ENCODE data around the gene ACIN1. TPM values are rescaled to one million over a fixed set of nuclear protein-coding genes. Genes with fewer than 3 reads are reported as not detected.

Gene ACIN1
- polyA plus RNA-seq, 1 donor (not counting 4 experiments of a cell fraction or from before 2014, with no cell fraction given), result 104 TPM

DNA sequence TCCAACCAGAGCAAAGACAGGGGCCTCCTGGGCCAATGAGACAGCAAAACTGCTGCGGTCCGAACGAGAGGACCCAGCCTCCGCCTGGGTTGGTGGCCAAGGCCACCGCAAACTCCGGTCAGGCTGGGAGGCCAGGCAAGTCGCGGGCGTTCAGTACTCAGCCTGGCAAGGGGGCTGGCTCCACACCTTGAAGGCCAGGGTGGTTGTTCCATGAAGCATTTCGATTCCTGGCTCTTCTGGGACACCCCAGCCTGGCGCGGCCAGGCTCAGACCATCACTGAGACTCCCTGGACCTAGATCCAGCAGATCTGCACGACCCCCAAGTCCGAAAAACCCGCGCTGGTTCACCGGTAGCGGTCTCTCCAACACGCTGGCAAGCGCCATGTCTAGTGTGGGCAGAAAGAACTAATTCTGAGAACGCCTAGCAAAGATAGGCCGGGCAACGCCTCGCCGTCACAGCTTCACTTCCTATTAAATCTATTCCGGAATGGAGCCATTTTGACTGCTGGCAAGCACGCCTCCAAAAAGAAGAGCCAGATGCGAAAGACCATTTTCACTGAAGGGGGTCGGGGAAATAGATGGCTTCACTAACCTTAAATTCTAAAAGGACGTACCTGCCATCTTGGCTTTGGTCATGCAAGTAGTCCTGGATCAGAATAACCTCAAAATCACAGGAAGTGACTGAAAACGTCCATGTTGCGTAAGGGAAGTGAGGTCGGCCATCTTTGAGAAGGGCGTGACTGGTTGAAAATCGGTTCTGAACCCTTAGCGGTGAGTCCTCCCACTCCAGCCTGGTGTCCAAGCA, 60.2 kb downstream of the ACIN1 start, which contains the start of gene PSMB5:
Gene PSMB5 (minus strand): TSS at position 403 of the 805 bp plus-strand sequence. CDS start 19 bp downstream, at position 384.
- peak within 1 kb of the TSS; percentile 100 for H3K27ac ChIP-seq (ENCODE audit: control insufficient read depth, insufficient read depth, low read length)
- no peaks in the 10 kb centered on the region for H3K9me3 ChIP-seq (ENCODE audit: control insufficient read depth, low read depth, low read length)
- no peak for TF ChIP-seq EZH2 (IDR thresholded peaks at IDR 0.05; ENCODE audit: low read length)
- TF ChIP-seq, protein P1, sequence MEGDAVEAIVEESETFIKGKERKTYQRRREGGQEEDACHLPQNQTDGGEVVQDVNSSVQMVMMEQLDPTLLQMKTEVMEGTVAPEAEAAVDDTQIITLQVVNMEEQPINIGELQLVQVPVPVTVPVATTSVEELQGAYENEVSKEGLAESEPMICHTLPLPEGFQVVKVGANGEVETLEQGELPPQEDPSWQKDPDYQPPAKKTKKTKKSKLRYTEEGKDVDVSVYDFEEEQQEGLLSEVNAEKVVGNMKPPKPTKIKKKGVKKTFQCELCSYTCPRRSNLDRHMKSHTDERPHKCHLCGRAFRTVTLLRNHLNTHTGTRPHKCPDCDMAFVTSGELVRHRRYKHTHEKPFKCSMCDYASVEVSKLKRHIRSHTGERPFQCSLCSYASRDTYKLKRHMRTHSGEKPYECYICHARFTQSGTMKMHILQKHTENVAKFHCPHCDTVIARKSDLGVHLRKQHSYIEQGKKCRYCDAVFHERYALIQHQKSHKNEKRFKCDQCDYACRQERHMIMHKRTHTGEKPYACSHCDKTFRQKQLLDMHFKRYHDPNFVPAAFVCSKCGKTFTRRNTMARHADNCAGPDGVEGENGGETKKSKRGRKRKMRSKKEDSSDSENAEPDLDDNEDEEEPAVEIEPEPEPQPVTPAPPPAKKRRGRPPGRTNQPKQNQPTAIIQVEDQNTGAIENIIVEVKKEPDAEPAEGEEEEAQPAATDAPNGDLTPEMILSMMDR (optimal IDR thresholded peaks at IDR 0.05 in 1 of 3, IDR thresholded peaks at IDR 0.05 in 1 of 3, conservative IDR thresholded peaks at IDR 0.05 in 1 of 3; ENCODE audit: extremely low read depth in 1 of 3, insufficient read depth in 2 of 3, low read length in 3 of 3), result no peak
- H3K36me3 ChIP-seq (ENCODE audit: control insufficient read depth in 2 of 2, extremely low read depth in 1 of 2, insufficient read depth in 2 of 2, low read length in 2 of 2), result peaks cover 5 to 6% of the 10 kb centered on the region in 2 experiments
- peak; percentile 89 for DNase-seq (ENCODE audit: low read depth, low spot score)
- H3K9me1 ChIP-seq (ENCODE audit: control insufficient read depth, extremely low read depth, insufficient read depth, low read length), result no peaks in the 10 kb centered on the region
- H3K27me3 ChIP-seq (ENCODE audit: control insufficient read depth, extremely low read depth, insufficient read depth, low read length), result no peaks in the 10 kb centered on the region
- peak within 1 kb of the TSS; percentile 96 to 98 (median 98) for H3K4me3 ChIP-seq (ENCODE audit: control insufficient read depth in 2 of 3, extremely low read depth in 1 of 3, insufficient read depth in 2 of 3, low read depth in 1 of 3, low read length in 3 of 3)
- peak within 1 kb of the TSS; percentile 83 for H3K4me2 ChIP-seq (ENCODE audit: control insufficient read depth, extremely low read depth, insufficient read depth, low read depth, low read length)
- H3K4me1 ChIP-seq (ENCODE audit: control insufficient read depth, extremely low read depth, insufficient read depth, low read length), result peaks cover 10% of the 10 kb centered on the region
- peaks cover 28% of the 10 kb centered on the region for H3K79me2 ChIP-seq (ENCODE audit: control insufficient read depth, insufficient read depth, low read length)
- dilution Hi-C loops (cut with MboI; ENCODE audit: extremely low pct_ligation_motif_present, low sequenced_read_pairs), result no loop called here
- no peaks in the 10 kb centered on the region for H4K20me1 ChIP-seq (ENCODE audit: control insufficient read depth, extremely low read depth, insufficient read depth, low read length)
- H2AFZ ChIP-seq (ENCODE audit: control insufficient read depth, low read length), result peak within 1 kb of the TSS; percentile 100
- FAIRE-seq, result peak; percentile 87
- H3K9ac ChIP-seq (ENCODE audit: control insufficient read depth, extremely low read depth, insufficient read depth, low read length), result peak within 1 kb of the TSS; percentile 98

DNA sequence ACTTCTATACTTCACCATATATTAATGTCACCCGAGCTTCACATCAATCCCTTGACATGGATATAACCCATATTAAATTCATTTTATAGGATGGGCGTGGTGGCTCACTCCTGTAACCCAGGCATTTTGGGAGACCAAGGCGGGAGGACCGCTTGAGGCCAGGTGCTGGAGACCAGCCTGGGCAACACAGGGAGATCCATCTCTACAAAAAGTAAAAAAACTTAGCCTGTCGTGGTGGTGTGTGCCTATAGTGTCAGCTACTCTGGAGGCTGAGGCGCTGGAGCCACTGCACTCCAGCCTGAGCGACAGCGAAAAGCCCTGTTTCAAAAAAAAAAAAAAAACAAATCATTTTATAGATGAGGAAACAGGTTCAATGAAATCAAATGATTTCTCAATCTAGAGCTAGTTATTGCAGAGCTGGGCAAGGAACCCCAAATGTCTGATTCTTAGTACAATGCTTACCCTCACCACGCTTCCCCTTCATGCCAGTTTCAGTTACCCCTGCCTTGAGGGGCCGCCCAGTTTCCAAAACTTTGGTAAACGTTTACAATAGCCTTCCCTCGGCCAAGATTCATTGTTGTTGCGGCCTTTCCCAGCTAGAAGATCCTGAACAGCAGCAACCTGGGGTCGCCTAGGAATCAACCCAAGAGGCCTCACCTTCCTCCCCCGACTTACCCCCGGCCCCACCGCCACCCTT, 61.0 kb downstream of the ACIN1 start:
- peaks cover 10% of the 10 kb centered on the region for H3K4me1 ChIP-seq (ENCODE audit: control insufficient read depth, extremely low read depth, insufficient read depth, low read length)
- H4K20me1 ChIP-seq (ENCODE audit: control insufficient read depth, extremely low read depth, insufficient read depth, low read length), result no peaks in the 10 kb centered on the region
- H3K4me3 ChIP-seq (ENCODE audit: control insufficient read depth in 2 of 3, extremely low read depth in 1 of 3, insufficient read depth in 2 of 3, low read depth in 1 of 3, low read length in 3 of 3), result peak overlapping the region; percentile 96 to 98 (median 98)
- DNase-seq (ENCODE audit: low read depth, low spot score), result no peak
- H3K27ac ChIP-seq (ENCODE audit: control insufficient read depth, insufficient read depth, low read length), result peak overlapping the region; percentile 100
- peaks cover 34% of the 10 kb centered on the region for H3K79me2 ChIP-seq (ENCODE audit: control insufficient read depth, insufficient read depth, low read length)
- no peaks in the 10 kb centered on the region for H3K27me3 ChIP-seq (ENCODE audit: control insufficient read depth, extremely low read depth, insufficient read depth, low read length)
- TF ChIP-seq, protein P1 (optimal IDR thresholded peaks at IDR 0.05 in 1 of 3, IDR thresholded peaks at IDR 0.05 in 1 of 3, conservative IDR thresholded peaks at IDR 0.05 in 1 of 3; ENCODE audit: extremely low read depth in 1 of 3, insufficient read depth in 2 of 3, low read length in 3 of 3), result no peak
- TF ChIP-seq EZH2 (IDR thresholded peaks at IDR 0.05; ENCODE audit: low read length), result no peak
- no peaks in the 10 kb centered on the region for H3K9me1 ChIP-seq (ENCODE audit: control insufficient read depth, extremely low read depth, insufficient read depth, low read length)
- FAIRE-seq, result no peak
- dilution Hi-C loops (cut with MboI; ENCODE audit: extremely low pct_ligation_motif_present, low sequenced_read_pairs), result no loop called here
- peak overlapping the region; percentile 83 for H3K4me2 ChIP-seq (ENCODE audit: control insufficient read depth, extremely low read depth, insufficient read depth, low read depth, low read length)
- H3K9me3 ChIP-seq (ENCODE audit: control insufficient read depth, low read depth, low read length), result no peaks in the 10 kb centered on the region
- H3K36me3 ChIP-seq (ENCODE audit: control insufficient read depth in 2 of 2, extremely low read depth in 1 of 2, insufficient read depth in 2 of 2, low read length in 2 of 2), result peaks cover 6 to 7% of the 10 kb centered on the region in 2 experiments
- H3K9ac ChIP-seq (ENCODE audit: control insufficient read depth, extremely low read depth, insufficient read depth, low read length), result peak overlapping the region; percentile 98
- peak overlapping the region; percentile 91 for H2AFZ ChIP-seq (ENCODE audit: control insufficient read depth, low read length)

All from keratinocyte (primary cell).